Fibroblast of lung (primary cell): ENCODE results near the gene FCHSD1. TPM values are rescaled to one million over a fixed set of nuclear protein-coding genes. Genes with fewer than 3 reads are reported as not detected.
"Not testable (repeated sequence)": the region's sequence is repeated elsewhere in the genome, so short reads cannot be mapped to it uniquely, and the experiment has no call there.

Experiments used
- DNase-seq, 2 donors: peaks; one replicate each; pipeline versions ENCODE4 v3.0.0 to v3.0.0-alpha.2; 2010; ENCODE audit warnings: low read depth in 2 of 2
- H2AFZ ChIP-seq: 2 replicates; pipeline ENCODE4 v1.5.1; 2012; ENCODE audit warnings: low read length, control low read depth, inconsistent platforms
- H3K27ac ChIP-seq: 2 replicates; pipeline ENCODE4 v1.5.1; 2011; ENCODE audit warnings: low read length, control low read depth; ENCODE audit not compliant: insufficient read depth
- H3K27me3 ChIP-seq: 2 replicates; pipeline ENCODE4 v1.5.1; 2011; ENCODE audit warnings: mild to moderate bottlenecking, low read length; ENCODE audit not compliant: control insufficient read depth, insufficient read depth
- H3K36me3 ChIP-seq: 2 replicates; pipeline ENCODE4 v1.5.1; 2011; ENCODE audit warnings: low read length; ENCODE audit not compliant: control insufficient read depth, insufficient read depth
- H3K4me1 ChIP-seq: 2 replicates; pipeline ENCODE4 v1.5.1; 2011; ENCODE audit warnings: low read length; ENCODE audit not compliant: control insufficient read depth, insufficient read depth; ENCODE audit errors: extremely low read depth
- H3K4me2 ChIP-seq: 2 replicates; pipeline ENCODE4 v1.5.1; 2011; ENCODE audit warnings: low read length, control low read depth; ENCODE audit not compliant: insufficient read depth; ENCODE audit errors: extremely low read depth
- H3K4me3 ChIP-seq, 4 experiments: fragments of 200-600 bp in 1 of 4; sonication (generic) in 1 of 4; replicated peaks in 1 of 4; 2 replicates each; pipeline ENCODE4 v1.5.1; 2011 to 2016; ENCODE audit warnings: low read length in 4 of 4, low read depth in 3 of 4, mild to moderate bottlenecking in 3 of 4, control low read depth in 2 of 4, inconsistent platforms in 1 of 4, mixed read lengths in 1 of 4; ENCODE audit not compliant: insufficient read depth in 1 of 4; ENCODE audit errors: control extremely low read depth in 1 of 4
- H3K79me2 ChIP-seq: 2 replicates; pipeline ENCODE4 v1.5.1; 2012; ENCODE audit warnings: mild to moderate bottlenecking, low read length, inconsistent platforms; ENCODE audit not compliant: control insufficient read depth, insufficient read depth
- H3K9ac ChIP-seq: 2 replicates; pipeline ENCODE4 v1.5.1; 2011; ENCODE audit warnings: mild to moderate bottlenecking, low read length, control low read depth; ENCODE audit not compliant: insufficient read depth
- H3K9me3 ChIP-seq: 2 replicates; pipeline ENCODE4 v1.5.1; 2012; ENCODE audit warnings: low read depth, low read length; ENCODE audit not compliant: control insufficient read depth, insufficient read depth
- H4K20me1 ChIP-seq: 2 replicates; pipeline ENCODE4 v1.5.1; 2011; ENCODE audit warnings: low read length; ENCODE audit not compliant: control insufficient read depth, insufficient read depth; ENCODE audit errors: extremely low read depth
- EZH2 ChIP-seq: IDR thresholded peaks from 2 replicates; pipeline ENCODE4 v1.5.1; 2012; ENCODE audit warnings: low read length, control low read depth, mild to moderate bottlenecking; ENCODE audit errors: missing control alignments
- polyA plus RNA-seq, 2 donors: library from polyadenylated mRNA; depleted of rRNA in 1 of 2; stranded (reverse) in 1 of 2; unstranded in 1 of 2; fragments of >200 nt; gene quantifications; 2 replicates each; pipeline ENCODE4 v1.2.1, GENCODE V29; 2011 to 2012; ENCODE audit warnings: missing spikeins in 1 of 2
- total RNA-seq: library from RNA; depleted of rRNA; stranded (reverse); fragments of >200 nt; gene quantifications from 2 replicates; pipeline ENCODE4 v1.2.1, GENCODE V29; 2014
- TF ChIP-seq, protein P1 (sequence below), 2 donors: IDR thresholded peaks in 1 of 2; conservative IDR thresholded peaks in 1 of 2; 1 replicate in 1 of 2; 2 replicates in 1 of 2; pipeline ENCODE4 v1.5.1; 2011 to 2012; ENCODE audit warnings: low read length in 2 of 2, control low read depth in 1 of 2, inconsistent platforms in 1 of 2, low read depth in 1 of 2, mild to moderate bottlenecking in 1 of 2

FCHSD1 gene
- total and polyA plus RNA-seq, 2 donors (not counting 1 experiment from before 2014, with no cell fraction given), result 19.1 to 25.6 TPM

DNA sequence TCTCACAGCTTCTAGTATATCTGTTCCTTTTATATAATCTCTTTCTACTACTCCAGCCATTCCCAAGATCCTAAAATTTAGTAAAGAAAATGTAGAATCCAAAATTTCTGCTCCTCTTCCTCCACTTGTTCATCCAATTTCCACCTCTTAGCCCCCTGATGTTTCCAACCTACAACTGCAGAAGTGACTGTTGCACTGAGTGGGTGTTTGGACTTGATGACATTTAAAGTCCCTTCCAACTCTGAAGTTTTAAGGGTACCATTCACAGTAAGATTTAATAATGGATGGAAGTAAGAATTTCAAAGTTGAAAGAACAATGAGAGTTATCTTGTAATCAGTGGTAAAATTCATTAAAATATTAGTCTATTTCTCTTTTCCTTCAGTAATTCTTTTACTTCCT lies 37.9 kb downstream of the FCHSD1 start:
- H3K9me3 ChIP-seq, result no peaks in the 10 kb centered on the region
- H3K79me2 ChIP-seq, result peaks cover 76% of the 10 kb centered on the region
- no peak overlapping the region for H3K27ac ChIP-seq
- no peak overlapping the region for H3K9ac ChIP-seq
- no peaks in the 10 kb centered on the region for H3K36me3 ChIP-seq
- H3K27me3 ChIP-seq, result no peaks in the 10 kb centered on the region
- no peaks in the 10 kb centered on the region for H3K4me1 ChIP-seq
- no peak overlapping the region for H2AFZ ChIP-seq
- no peak overlapping the region for H3K4me2 ChIP-seq
- H3K4me3 ChIP-seq, result no peak overlapping the region
- TF ChIP-seq EZH2, result no peak
- TF ChIP-seq, protein P1, sequence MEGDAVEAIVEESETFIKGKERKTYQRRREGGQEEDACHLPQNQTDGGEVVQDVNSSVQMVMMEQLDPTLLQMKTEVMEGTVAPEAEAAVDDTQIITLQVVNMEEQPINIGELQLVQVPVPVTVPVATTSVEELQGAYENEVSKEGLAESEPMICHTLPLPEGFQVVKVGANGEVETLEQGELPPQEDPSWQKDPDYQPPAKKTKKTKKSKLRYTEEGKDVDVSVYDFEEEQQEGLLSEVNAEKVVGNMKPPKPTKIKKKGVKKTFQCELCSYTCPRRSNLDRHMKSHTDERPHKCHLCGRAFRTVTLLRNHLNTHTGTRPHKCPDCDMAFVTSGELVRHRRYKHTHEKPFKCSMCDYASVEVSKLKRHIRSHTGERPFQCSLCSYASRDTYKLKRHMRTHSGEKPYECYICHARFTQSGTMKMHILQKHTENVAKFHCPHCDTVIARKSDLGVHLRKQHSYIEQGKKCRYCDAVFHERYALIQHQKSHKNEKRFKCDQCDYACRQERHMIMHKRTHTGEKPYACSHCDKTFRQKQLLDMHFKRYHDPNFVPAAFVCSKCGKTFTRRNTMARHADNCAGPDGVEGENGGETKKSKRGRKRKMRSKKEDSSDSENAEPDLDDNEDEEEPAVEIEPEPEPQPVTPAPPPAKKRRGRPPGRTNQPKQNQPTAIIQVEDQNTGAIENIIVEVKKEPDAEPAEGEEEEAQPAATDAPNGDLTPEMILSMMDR (conservative IDR thresholded peaks at IDR 0.05 in 1 of 2, IDR thresholded peaks at IDR 0.05 in 1 of 2; ENCODE audit: low read depth in 1 of 2, low read length in 2 of 2), result no peak
- no peak for DNase-seq
- no peaks in the 10 kb centered on the region for H4K20me1 ChIP-seq

DNA sequence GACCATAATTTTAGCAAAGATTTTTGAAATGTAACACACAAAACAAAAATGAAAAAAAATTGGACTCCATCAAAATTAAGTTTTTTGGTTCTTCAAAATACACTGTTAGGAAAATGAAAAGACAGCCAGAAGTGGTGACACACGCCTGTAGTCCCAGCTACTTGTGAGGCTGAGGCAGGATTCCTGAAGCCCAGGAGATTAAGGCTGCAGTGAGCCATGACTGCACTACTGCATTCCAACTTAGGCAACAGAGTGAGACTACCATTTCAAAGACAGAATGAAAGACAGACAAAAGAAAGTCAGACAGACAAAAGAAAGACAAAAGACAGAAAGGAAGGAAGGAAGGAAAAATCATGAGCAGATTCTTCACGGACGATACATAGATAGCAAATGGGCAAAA lies 39.9 kb downstream of the FCHSD1 start:
- Histone ChIP-seq H4K20me1 (no peaks in the 10 kb centered on the region), H3K27me3 (no peaks in the 10 kb centered on the region), H3K27ac (no peak overlapping the region), H3K36me3 (no peaks in the 10 kb centered on the region), H3K4me1 (no peaks in the 10 kb centered on the region), H3K79me2 (peaks cover 63% of the 10 kb centered on the region), H3K9ac (no peak overlapping the region), H3K4me3 (no peak overlapping the region), H3K9me3 (no peaks in the 10 kb centered on the region), H2AFZ (no peak overlapping the region), H3K4me2 (no peak overlapping the region)
- TF ChIP-seq, protein P1 (conservative IDR thresholded peaks at IDR 0.05 in 1 of 2, IDR thresholded peaks at IDR 0.05 in 1 of 2; ENCODE audit: low read depth in 1 of 2, low read length in 2 of 2), result no peak
- no peak for TF ChIP-seq EZH2
- DNase-seq, result no peak

DNA sequence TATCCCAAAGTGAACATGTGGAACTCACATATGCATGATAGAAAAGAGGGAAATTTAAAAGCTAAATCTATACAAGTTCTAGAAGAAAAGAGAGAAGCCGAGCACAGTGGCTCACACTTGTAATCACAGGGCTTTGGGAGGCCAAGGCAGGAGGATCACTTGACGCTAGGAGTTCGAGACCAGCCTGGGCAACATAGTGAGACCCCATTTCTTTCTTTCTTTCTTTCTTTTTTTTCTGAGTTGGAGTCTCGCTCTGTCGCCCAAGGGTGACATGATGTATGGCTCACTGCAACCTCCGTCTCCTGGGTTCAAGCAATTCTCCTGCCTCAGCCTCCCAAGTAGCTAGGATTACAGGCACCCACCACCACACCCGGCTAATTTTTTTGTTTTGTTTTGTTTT lies 41.3 kb downstream of the FCHSD1 start:
- H3K79me2 ChIP-seq, result peaks cover 55% of the 10 kb centered on the region
- H3K27ac ChIP-seq, H3K36me3 ChIP-seq, H3K4me1 ChIP-seq, H3K9ac ChIP-seq, DNase-seq, H3K27me3 ChIP-seq, H3K4me3 ChIP-seq, H3K9me3 ChIP-seq, H3K4me2 ChIP-seq, H4K20me1 ChIP-seq, H2AFZ ChIP-seq: not testable (repeated sequence)
